NB4 (cell line): ENCODE results near the gene CORO1C.

Experiments used
- MYC ChIP-seq: IDR thresholded peaks from 2 replicates; pipeline ENCODE4 v1.6.1; 2011; ENCODE audit warnings: low read depth, low read length
- POLR2A ChIP-seq: IDR thresholded peaks from 2 replicates; pipeline ENCODE4 v1.6.1; 2011; ENCODE audit warnings: mild to moderate bottlenecking; ENCODE audit not compliant: insufficient read length; ENCODE audit errors: extremely low read depth
- TF ChIP-seq, protein P1 (sequence below): IDR thresholded peaks from one replicate; pipeline ENCODE4 v1.5.1; 2012; ENCODE audit warnings: low read depth, low read length

DNA sequence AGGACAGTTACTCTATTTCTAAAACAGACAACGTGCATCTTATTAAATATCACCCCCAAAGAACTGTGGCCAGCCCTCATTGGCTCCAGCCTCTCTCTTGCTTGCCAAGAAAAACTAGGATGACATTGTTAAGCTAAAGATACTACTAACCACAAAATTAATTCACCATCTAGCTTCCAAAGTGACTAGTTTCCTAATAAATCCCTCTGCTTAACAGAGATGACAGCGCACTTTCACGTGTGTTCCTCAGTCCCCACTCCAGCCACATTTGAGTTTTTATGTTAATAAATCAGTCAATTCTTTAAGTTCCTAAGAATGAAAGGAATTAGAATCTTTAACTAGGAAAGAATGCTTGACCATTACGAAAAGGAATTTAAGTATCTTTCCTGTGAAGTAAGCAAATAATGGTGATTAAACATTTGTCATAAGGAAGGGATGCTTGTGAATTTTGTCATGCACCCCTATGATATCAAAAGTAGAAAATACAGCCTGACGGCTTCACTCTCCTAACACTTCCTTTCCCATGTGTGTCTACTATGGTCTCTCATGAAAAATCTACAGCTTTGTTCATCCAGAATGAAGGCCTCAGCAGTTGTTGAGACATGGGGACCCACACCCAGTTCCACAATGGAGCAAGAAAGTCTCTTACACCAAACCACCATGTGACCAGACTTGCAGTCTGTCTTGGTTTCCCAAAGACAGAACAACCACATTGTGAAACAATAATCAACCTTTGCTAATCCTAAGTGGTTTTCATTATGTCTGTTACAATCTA is 8.1 kb downstream of the CORO1C start:
- TF ChIP-seq POLR2A (no peak), MYC (no peak)
- TF ChIP-seq, protein P1, sequence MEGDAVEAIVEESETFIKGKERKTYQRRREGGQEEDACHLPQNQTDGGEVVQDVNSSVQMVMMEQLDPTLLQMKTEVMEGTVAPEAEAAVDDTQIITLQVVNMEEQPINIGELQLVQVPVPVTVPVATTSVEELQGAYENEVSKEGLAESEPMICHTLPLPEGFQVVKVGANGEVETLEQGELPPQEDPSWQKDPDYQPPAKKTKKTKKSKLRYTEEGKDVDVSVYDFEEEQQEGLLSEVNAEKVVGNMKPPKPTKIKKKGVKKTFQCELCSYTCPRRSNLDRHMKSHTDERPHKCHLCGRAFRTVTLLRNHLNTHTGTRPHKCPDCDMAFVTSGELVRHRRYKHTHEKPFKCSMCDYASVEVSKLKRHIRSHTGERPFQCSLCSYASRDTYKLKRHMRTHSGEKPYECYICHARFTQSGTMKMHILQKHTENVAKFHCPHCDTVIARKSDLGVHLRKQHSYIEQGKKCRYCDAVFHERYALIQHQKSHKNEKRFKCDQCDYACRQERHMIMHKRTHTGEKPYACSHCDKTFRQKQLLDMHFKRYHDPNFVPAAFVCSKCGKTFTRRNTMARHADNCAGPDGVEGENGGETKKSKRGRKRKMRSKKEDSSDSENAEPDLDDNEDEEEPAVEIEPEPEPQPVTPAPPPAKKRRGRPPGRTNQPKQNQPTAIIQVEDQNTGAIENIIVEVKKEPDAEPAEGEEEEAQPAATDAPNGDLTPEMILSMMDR, result no peak
